ENCODE measurements around the gene TJP2. TPM values are rescaled to one million over a fixed set of nuclear protein-coding genes. Genes with fewer than 3 reads are reported as not detected.

The TJP2 gene
- total RNA-seq, 2 experiments from 2014 or later = 16.9 to 17.6 TPM

GRCh38 chr9:69232135-69232534 lies 58.1 kb downstream of the TJP2 start:
- no peak for DNase-seq
- Mint-ChIP-seq H3K4me1 (no peaks in the 10 kb centered on the region), H3K27ac (no peak overlapping the region), H3K4me3 (no peak overlapping the region), H3K9me3 (ENCODE audit: low read depth) (no peaks in the 10 kb centered on the region), H3K36me3 (peaks cover 11% of the 10 kb centered on the region), H3K27me3 (no peaks in the 10 kb centered on the region)
- ATAC-seq = no peak
- CTCF ChIA-PET = no interaction called here

GRCh38 chr9:69234683-69235082 lies 60.6 kb downstream of the TJP2 start:
- CTCF ChIA-PET = no interaction called here
- H3K27ac Mint-ChIP-seq = no peak overlapping the region
- no peak overlapping the region for H3K4me3 Mint-ChIP-seq
- ATAC-seq (no peak), DNase-seq (no peak)
- H3K27me3 Mint-ChIP-seq = no peaks in the 10 kb centered on the region
- no peaks in the 10 kb centered on the region for H3K9me3 Mint-ChIP-seq (ENCODE audit: low read depth)
- H3K4me1 Mint-ChIP-seq = no peaks in the 10 kb centered on the region
- H3K36me3 Mint-ChIP-seq = peaks cover 11% of the 10 kb centered on the region

- Mint-ChIP-seq H3K27ac (no peak overlapping the region), H3K9me3 (ENCODE audit: low read depth) (no peaks in the 10 kb centered on the region), H3K4me1 (peaks cover 1% of the 10 kb centered on the region), H3K36me3 (peaks cover 15% of the 10 kb centered on the region), H3K4me3 (no peak overlapping the region), H3K27me3 (no peaks in the 10 kb centered on the region)
- ATAC-seq (no peak), DNase-seq (no peak)
- CTCF ChIA-PET = no interaction called here
Measured at GRCh38 chr9:69236188-69236587, 62.1 kb downstream of the TJP2 start.

- Mint-ChIP-seq H3K36me3 (peaks cover 15% of the 10 kb centered on the region), H3K4me3 (no peak overlapping the region), H3K4me1 (peaks cover 3% of the 10 kb centered on the region), H3K9me3 (ENCODE audit: low read depth) (no peaks in the 10 kb centered on the region), H3K27me3 (no peaks in the 10 kb centered on the region), H3K27ac (no peak overlapping the region)
- ATAC-seq (no peak), DNase-seq (no peak)
- CTCF ChIA-PET = interaction anchor here (1.2 kb wide), 1 partner anchor 22 kb away, joined by 3 read pairs; no protein-coding TSS in a partner anchor
Measured at GRCh38 chr9:69237702-69238295, 63.7 kb downstream of the TJP2 start.

- no peak for ATAC-seq
- CTCF ChIA-PET = no interaction called here
- no peaks in the 10 kb centered on the region for H3K27me3 Mint-ChIP-seq
- no peak for DNase-seq
- H3K4me1 Mint-ChIP-seq = peaks cover 3% of the 10 kb centered on the region
- no peaks in the 10 kb centered on the region for H3K9me3 Mint-ChIP-seq (ENCODE audit: low read depth)
- H3K27ac Mint-ChIP-seq = no peak overlapping the region
- H3K4me3 Mint-ChIP-seq = no peak overlapping the region
- peaks cover 14% of the 10 kb centered on the region for H3K36me3 Mint-ChIP-seq
Measured at GRCh38 chr9:69243116-69243515, 69.0 kb downstream of the TJP2 start.

GRCh38 chr9:69246629-69247028 lies 72.6 kb downstream of the TJP2 start:
- Mint-ChIP-seq H3K4me3 (no peak overlapping the region), H3K36me3 (peaks cover 6% of the 10 kb centered on the region)

GRCh38 chr9:69248005-69248404 lies 73.9 kb downstream of the TJP2 start:
- Mint-ChIP-seq H3K27ac (no peak overlapping the region), H3K36me3 (peaks cover 6% of the 10 kb centered on the region), H3K9me3 (ENCODE audit: low read depth) (no peaks in the 10 kb centered on the region), H3K27me3 (no peaks in the 10 kb centered on the region), H3K4me1 (no peaks in the 10 kb centered on the region), H3K4me3 (no peak overlapping the region)
- CTCF ChIA-PET = no interaction called here
- DNase-seq (no peak), ATAC-seq (no peak)

More at GRCh38 chr9:69246629-69247028, 72.6 kb downstream of the TJP2 start:
- CTCF ChIA-PET = no interaction called here
- Mint-ChIP-seq H3K27ac (no peak overlapping the region), H3K27me3 (no peaks in the 10 kb centered on the region), H3K9me3 (ENCODE audit: low read depth) (no peaks in the 10 kb centered on the region), H3K4me1 (no peaks in the 10 kb centered on the region)
- no peak for ATAC-seq
- DNase-seq = no peak

GRCh38 chr9:69249337-69249736 lies 75.3 kb downstream of the TJP2 start:
- peaks cover 6% of the 10 kb centered on the region for H3K36me3 Mint-ChIP-seq
- H3K27me3 Mint-ChIP-seq = no peaks in the 10 kb centered on the region
- no peaks in the 10 kb centered on the region for H3K4me1 Mint-ChIP-seq
- CTCF ChIA-PET = no interaction called here
- ATAC-seq (no peak), DNase-seq (no peak)
- H3K27ac Mint-ChIP-seq = no peak overlapping the region
- H3K4me3 Mint-ChIP-seq = no peak overlapping the region
- H3K9me3 Mint-ChIP-seq (ENCODE audit: low read depth) = no peaks in the 10 kb centered on the region

GRCh38 chr9:69250681-69251080 lies 76.6 kb downstream of the TJP2 start:
- no peaks in the 10 kb centered on the region for H3K9me3 Mint-ChIP-seq (ENCODE audit: low read depth)
- CTCF ChIA-PET = no interaction called here
- no peaks in the 10 kb centered on the region for H3K4me1 Mint-ChIP-seq

GRCh38 chr9:69252436-69252835 lies 78.4 kb downstream of the TJP2 start:
- DNase-seq (no peak), ATAC-seq (no peak)
- Mint-ChIP-seq H3K27ac (no peak overlapping the region), H3K4me1 (no peaks in the 10 kb centered on the region), H3K36me3 (peaks cover 4% of the 10 kb centered on the region), H3K4me3 (no peak overlapping the region), H3K9me3 (ENCODE audit: low read depth) (no peaks in the 10 kb centered on the region), H3K27me3 (no peaks in the 10 kb centered on the region)
- CTCF ChIA-PET = no interaction called here

More at GRCh38 chr9:69250681-69251080, 76.6 kb downstream of the TJP2 start:
- Mint-ChIP-seq H3K36me3 (peaks cover 6% of the 10 kb centered on the region), H3K27ac (no peak overlapping the region), H3K27me3 (no peaks in the 10 kb centered on the region), H3K4me3 (no peak overlapping the region)
- no peak for DNase-seq
- no peak for ATAC-seq

- no peaks in the 10 kb centered on the region for H3K27me3 Mint-ChIP-seq
- no peak overlapping the region for H3K4me3 Mint-ChIP-seq
- CTCF ChIA-PET = no interaction called here
- no peaks in the 10 kb centered on the region for H3K4me1 Mint-ChIP-seq
- H3K9me3 Mint-ChIP-seq (ENCODE audit: low read depth) = no peaks in the 10 kb centered on the region
- peaks cover 3% of the 10 kb centered on the region for H3K36me3 Mint-ChIP-seq
- DNase-seq = no peak
- no peak for ATAC-seq
- no peak overlapping the region for H3K27ac Mint-ChIP-seq
Measured at GRCh38 chr9:69253057-69253456, 79.0 kb downstream of the TJP2 start.

- no peaks in the 10 kb centered on the region for H3K36me3 Mint-ChIP-seq
- no peaks in the 10 kb centered on the region for H3K9me3 Mint-ChIP-seq (ENCODE audit: low read depth)
- CTCF ChIA-PET = interaction anchor here (0.6 kb wide), 1 partner anchor 11 kb away, joined by 3 read pairs; no protein-coding TSS in a partner anchor
- H3K4me1 Mint-ChIP-seq = no peaks in the 10 kb centered on the region
- ATAC-seq = no peak
- H3K27ac Mint-ChIP-seq = no peak overlapping the region
- no peak for DNase-seq
- no peaks in the 10 kb centered on the region for H3K27me3 Mint-ChIP-seq
- no peak overlapping the region for H3K4me3 Mint-ChIP-seq
Measured at GRCh38 chr9:69254223-69254622, 80.1 kb downstream of the TJP2 start.

GRCh38 chr9:69255591-69255990 lies 81.5 kb downstream of the TJP2 start:
- Mint-ChIP-seq H3K27ac (no peak overlapping the region), H3K27me3 (no peaks in the 10 kb centered on the region), H3K4me3 (no peak overlapping the region), H3K36me3 (no peaks in the 10 kb centered on the region), H3K9me3 (ENCODE audit: low read depth) (no peaks in the 10 kb centered on the region), H3K4me1 (no peaks in the 10 kb centered on the region)
- no peak for ATAC-seq
- DNase-seq = no peak
- CTCF ChIA-PET = no interaction called here

GRCh38 chr9:69258551-69258950 lies 84.5 kb downstream of the TJP2 start:
- no peaks in the 10 kb centered on the region for H3K4me1 Mint-ChIP-seq
- H3K27ac Mint-ChIP-seq = no peak overlapping the region
- CTCF ChIA-PET = no interaction called here
- H3K27me3 Mint-ChIP-seq = peaks cover 6% of the 10 kb centered on the region
- no peaks in the 10 kb centered on the region for H3K9me3 Mint-ChIP-seq (ENCODE audit: low read depth)
- H3K4me3 Mint-ChIP-seq = no peak overlapping the region
- DNase-seq (no peak), ATAC-seq (no peak)
- H3K36me3 Mint-ChIP-seq = no peaks in the 10 kb centered on the region

GRCh38 chr9:69260161-69260560 lies 86.1 kb downstream of the TJP2 start:
- DNase-seq = no peak
- no peak overlapping the region for H3K27ac Mint-ChIP-seq
- H3K36me3 Mint-ChIP-seq = no peaks in the 10 kb centered on the region
- no peak overlapping the region for H3K4me3 Mint-ChIP-seq
- CTCF ChIA-PET = interaction anchor here (1.0 kb wide), 1 partner anchor 23 kb away, joined by 3 read pairs; no protein-coding TSS in a partner anchor
- ATAC-seq = no peak
- H3K9me3 Mint-ChIP-seq (ENCODE audit: low read depth) = no peaks in the 10 kb centered on the region
- no peaks in the 10 kb centered on the region for H3K4me1 Mint-ChIP-seq
- peaks cover 12% of the 10 kb centered on the region for H3K27me3 Mint-ChIP-seq
